ENCODE measurements around the gene SLX4IP.

DNA sequence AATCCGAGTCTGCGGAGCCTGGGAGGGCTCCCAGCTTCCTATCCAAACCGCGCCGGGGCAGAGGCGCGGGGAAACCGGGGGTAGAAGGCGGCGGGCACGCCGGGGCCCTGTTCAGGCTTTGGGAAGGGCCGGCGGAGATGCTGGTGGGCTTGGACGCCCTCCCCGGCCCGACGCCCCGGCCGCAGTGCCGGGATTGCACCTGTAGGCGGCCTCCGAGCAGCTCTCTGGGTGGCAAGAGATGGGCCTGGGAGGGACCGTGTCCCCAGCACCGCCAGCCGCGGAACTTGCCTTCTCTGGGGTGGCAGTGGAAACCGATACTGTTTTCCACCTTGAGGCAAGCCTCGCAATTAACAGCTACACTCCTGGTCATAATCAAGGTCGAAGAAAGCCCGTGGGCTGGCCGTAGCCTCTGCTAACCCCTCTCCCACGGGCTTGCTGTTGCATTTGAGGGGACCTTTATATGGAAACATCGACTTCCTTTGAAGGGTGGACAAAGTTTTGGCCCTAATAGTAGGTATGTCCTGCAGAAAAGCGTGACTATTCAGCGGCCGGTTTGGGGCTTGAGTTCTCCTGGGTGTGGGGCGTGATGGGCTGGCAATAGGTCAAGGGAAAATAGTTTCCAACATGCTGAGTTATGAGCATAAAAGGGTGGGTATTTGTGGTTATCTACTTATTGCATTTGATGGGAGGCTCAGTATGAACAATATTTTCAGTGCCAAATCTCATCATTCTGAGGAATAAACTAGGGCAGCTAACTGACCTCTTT, 239.8 kb downstream of the SLX4IP start:
- TF ChIP-seq, protein P1, sequence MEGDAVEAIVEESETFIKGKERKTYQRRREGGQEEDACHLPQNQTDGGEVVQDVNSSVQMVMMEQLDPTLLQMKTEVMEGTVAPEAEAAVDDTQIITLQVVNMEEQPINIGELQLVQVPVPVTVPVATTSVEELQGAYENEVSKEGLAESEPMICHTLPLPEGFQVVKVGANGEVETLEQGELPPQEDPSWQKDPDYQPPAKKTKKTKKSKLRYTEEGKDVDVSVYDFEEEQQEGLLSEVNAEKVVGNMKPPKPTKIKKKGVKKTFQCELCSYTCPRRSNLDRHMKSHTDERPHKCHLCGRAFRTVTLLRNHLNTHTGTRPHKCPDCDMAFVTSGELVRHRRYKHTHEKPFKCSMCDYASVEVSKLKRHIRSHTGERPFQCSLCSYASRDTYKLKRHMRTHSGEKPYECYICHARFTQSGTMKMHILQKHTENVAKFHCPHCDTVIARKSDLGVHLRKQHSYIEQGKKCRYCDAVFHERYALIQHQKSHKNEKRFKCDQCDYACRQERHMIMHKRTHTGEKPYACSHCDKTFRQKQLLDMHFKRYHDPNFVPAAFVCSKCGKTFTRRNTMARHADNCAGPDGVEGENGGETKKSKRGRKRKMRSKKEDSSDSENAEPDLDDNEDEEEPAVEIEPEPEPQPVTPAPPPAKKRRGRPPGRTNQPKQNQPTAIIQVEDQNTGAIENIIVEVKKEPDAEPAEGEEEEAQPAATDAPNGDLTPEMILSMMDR (IDR thresholded peaks at IDR 0.05; ENCODE audit: low read depth, low read length), result peak; percentile 81
- no peak for TF ChIP-seq EZH2phosphoT487 (IDR thresholded peaks at IDR 0.05; ENCODE audit: low read depth)
